Suppressor macrophage treated with lipopolysaccharide for 4 hours (primary cell): ENCODE data around the gene OSBPL1A.
"Not testable (repeated sequence)": the region's sequence is repeated elsewhere in the genome, so short reads cannot be mapped to it uniquely, and the experiment has no call there.

Experiments used
- DNase-seq: peaks from one replicate; pipeline ENCODE4 v3.0.0-alpha.2; 2020

Gene OSBPL1A

DNA sequence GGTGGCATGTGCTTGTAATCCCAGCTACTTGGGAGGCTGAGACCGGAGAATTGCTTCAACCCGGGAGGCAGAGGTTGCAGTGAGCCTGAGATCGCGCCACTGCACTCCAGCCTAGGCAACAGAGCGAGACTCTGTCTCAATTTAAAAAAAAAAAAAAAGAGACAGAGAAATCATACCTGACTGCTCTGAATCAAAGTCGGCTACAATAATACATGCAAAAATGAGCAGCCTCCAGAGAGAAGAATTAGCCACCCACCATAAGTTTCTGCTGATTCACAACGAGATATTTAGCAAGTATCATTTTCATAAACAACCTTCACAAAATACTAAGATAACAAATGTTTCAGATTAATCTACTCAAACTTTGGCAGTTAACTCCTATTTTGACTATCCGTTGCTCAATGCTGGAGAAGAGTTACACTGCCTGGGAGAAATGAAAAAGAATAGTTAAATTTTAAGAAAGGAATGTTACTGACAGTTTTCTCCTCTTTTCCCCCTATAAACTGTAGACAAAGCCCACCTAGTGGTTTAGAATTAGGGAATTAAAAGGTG, 1.5 kb downstream of the OSBPL1A start:
- peak; percentile 9 for DNase-seq

GRCh38 chr18:24395049-24395795, 2.4 kb downstream of the OSBPL1A start:
- peak; percentile 75 for DNase-seq

- no peak for DNase-seq
Measured at GRCh38 chr18:24388957-24389356, 8.7 kb downstream of the OSBPL1A start.

GRCh38 chr18:24386681-24387080, 10.9 kb downstream of the OSBPL1A start:
- peak; percentile 16 for DNase-seq

DNA sequence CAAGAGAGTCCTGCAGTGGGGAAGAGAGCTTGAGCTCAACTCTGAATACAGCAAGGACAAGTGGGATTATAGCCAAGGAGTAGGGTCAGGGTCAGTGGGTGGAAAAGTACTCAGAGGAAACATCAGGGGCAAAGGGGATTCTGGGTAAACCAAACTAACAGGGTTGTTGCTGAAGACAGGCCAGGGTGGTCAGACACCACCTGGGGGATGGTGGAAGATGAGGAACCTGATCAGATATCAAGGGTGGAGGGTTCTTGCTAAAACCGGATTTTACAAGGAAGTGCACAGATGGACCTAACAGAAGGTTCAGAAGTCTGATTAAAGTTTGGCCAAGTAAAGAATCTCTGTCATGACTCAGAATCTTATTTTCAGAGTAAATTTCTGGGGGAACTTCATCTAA, 16.5 kb downstream of the OSBPL1A start:
- DNase-seq: no peak

GRCh38 chr18:24380163-24380747, 17.4 kb downstream of the OSBPL1A start:
- peak; percentile 9 for DNase-seq

DNA sequence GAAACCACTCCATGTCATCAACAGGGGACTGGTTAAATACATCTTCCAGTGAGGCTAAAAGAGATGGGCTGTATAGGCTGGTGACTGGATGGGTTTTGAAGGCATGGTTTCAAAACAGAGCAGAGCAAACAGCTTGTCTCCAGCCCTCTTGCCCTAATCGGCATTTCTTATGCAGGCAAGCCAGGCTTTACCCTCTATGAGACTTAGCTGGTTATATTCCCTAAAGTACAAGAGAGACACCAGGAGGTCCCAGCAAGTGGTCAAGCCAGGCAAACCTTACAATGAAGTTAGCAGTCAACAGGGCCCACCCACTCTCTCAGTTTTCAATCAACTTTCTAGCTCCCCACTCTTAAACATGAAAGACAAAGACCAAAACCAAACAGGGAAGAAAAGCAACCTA, 19.0 kb downstream of the OSBPL1A start:
- DNase-seq: no peak

DNA sequence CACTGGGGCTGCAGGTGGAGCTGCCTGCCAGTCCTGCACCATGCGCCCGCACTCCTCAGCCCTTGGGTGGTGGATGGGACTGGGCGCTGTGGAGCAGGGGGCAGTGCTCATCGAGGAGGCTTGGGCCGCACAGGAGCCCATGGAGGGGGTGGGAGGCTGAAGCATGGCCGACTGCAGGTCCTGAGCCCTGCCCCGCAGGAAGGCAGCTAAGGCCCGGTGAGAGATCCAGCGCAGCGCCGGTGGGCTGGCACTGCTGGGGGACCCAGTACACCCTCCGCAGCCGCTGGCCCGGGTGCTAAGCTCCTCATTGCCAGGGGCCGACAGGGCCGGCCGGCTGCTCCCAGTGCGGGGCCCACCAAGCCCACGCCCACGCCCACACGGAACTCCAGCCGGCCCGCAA, 21.1 kb downstream of the OSBPL1A start:
- DNase-seq: not testable (repeated sequence)

DNA sequence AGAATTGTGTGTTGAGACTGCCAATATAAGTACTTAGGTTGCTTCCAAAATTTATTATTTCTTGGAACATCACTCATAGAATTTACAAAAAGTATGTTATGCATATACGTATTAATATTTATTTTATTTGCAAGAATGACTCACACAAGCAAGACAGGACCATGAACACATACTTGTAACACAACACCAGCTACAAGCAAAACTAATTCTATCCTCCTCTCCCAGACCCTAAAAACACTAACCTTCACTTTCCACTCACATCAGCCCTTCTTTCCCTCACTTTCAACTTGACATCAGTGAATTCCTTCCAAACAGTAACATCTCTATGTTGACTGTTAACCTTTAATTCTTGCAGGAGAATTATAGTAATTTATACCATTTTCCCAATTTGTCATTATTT, 24.3 kb downstream of the OSBPL1A start:
- no peak for DNase-seq

DNA sequence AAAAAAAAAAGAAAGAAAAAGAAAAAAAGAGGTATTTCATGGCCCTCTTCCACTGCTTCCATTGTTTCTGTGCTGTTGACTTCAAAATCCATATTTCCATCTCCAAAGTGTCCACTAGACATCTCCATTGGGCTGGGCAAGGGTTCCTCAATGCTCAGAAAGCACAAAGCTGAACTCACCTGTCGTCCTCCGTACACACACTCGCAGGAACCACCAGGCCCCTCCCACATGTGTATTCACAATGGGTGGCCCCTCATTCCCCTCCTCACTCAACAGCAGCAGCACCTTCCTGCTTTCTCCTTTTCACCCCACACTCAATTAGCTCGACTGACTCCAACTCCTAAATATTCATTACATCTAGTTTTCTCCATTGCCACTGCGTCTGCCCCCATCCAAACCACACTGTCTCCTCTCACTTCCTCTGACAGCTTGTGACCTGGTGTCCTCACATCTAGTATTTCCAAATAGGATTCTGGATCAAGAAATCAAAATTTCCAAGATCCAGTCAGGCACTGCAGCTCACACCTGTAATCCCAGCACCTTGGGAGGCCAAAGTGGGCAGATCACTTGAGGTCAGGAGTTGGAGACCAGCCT, 25.2 kb downstream of the OSBPL1A start:
- DNase-seq: no peak

DNA sequence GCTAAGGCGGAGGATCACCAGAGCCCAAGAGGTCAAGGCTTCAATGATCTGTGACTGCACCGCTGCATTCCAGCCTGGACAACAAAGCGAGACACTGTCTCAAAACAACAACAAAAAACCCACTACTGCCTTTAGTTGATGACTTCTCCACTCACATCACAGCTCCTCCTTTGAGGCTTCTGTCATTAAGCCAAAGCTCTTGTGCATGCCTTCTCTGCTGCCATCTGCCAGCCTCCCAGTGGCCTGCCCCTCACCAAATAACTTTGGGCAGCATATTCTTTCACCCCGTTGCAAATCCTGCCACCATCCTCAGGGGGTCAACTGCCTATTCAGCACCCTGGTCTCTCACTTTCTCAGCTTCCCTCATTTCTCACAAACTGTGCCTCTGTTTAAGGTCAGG, 27.5 kb downstream of the OSBPL1A start:
- no peak for DNase-seq

GRCh38 chr18:24369426-24369825, 28.2 kb downstream of the OSBPL1A start:
- no peak for DNase-seq

GRCh38 chr18:24368749-24369148, 28.9 kb downstream of the OSBPL1A start:
- no peak for DNase-seq

- no peak for DNase-seq
Measured at GRCh38 chr18:24366328-24366727, 31.3 kb downstream of the OSBPL1A start.

- DNase-seq: no peak
Measured at GRCh38 chr18:24364177-24364576, 33.4 kb downstream of the OSBPL1A start.

DNA sequence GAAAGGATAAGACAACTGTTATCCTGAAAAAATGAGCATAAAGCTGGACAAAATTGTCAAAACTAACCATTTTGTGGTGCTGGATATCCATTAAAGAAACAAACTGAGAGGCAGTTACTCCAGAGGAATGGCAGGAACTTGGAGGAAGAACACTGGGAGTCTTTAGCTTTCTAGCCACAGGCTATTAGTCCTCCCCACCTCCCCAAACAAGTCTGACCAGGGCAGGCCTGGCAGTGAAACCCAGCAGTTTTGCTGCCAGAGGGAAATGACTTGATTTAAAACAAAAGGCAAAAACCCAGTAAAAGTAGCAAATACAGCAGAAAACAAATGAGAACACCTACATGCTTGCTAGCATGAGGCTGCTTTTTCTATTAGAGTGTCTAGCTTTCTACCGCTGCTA, 34.9 kb downstream of the OSBPL1A start:
- DNase-seq: no peak

- DNase-seq: peak; percentile 80
Measured at GRCh38 chr18:24359787-24360530, 37.7 kb downstream of the OSBPL1A start.

- DNase-seq: no peak
Measured at GRCh38 chr18:24354278-24354677, 43.3 kb downstream of the OSBPL1A start.

DNA sequence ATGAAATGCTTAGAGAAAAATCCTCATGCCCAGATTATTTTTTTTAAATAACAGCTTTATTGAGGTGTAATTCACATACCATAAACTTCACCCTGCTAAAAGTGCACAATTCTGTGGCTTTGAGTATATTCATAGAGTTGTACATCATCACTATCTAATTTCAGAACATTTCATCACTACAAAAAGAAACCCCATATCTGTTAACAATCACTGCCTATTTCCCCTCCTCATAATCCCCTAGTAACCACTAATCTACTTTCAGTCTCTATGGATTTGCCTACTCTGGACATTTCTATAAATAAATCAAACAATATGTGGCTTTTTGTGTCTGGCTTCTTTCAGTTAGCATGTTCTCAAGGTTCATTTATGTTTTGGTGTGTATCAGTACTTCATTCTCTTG, 51.4 kb downstream of the OSBPL1A start:
- no peak for DNase-seq

- no peak for DNase-seq
Measured at GRCh38 chr18:24344509-24344908, 53.1 kb downstream of the OSBPL1A start.

GRCh38 chr18:24342347-24342746, 55.3 kb downstream of the OSBPL1A start:
- DNase-seq: no peak

GRCh38 chr18:24341361-24341760, 56.3 kb downstream of the OSBPL1A start:
- no peak for DNase-seq

DNA sequence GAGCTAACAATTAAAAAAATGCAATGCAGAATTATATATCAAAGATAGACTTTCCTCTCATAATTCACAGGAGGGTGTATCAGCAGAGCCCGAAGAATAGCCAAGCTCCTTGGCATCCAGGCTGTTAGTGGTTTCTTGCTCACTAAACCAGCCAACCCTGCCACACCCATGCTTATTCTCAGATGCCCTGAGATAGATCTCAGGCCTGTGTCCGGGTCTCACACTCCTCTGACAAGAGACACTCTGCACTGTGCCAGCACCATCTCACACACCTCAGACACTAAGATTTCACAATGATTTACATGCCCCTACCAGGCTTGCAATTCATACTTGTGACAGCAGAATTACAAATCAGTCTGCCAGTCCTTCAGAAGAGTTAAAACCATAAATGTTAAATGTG, 64.5 kb downstream of the OSBPL1A start:
- DNase-seq: no peak
